OCI-LY3 (cell line): ENCODE results near the gene DPF3.

Experiments used
- CTCF ChIP-seq: fragments of 200-600, 300-600 bp; sonication (generic); IDR thresholded peaks from 2 replicates; pipeline ENCODE4 v1.5.1; 2014; ENCODE audit warnings: antibody characterized with exemption, low read length, low read depth
- EZH2phosphoT487 ChIP-seq: fragments of 200-600 bp; shearing (Covaris generic); IDR thresholded peaks from 2 replicates; pipeline ENCODE4 v1.6.1; 2018; ENCODE audit warnings: antibody characterized with exemption, mixed run types, low read depth

- TF ChIP-seq CTCF (no peak), EZH2phosphoT487 (no peak)
Measured at GRCh38 chr14:72800296-72800695, 93.6 kb downstream of the DPF3 start.
